Activated CD4-positive, alpha-beta T cell treated with anti-CD3 and anti-CD28 coated beads, Interleukin-2, amount 10 ng/mL, durations not matched to agents 7 days and 5 days (primary cell): Measurements from ENCODE around the gene UBE3B. TPM values are rescaled to one million over a fixed set of nuclear protein-coding genes. Genes with fewer than 3 reads are reported as not detected.

Experiments
- CTCF ChIA-PET: fragments of 350-600 bp; sonication (Branson Sonifier 250); formaldehyde crosslinking; loops from one replicate; lab custom pipeline; 2021; ENCODE audit warnings: antibody characterized with exemption; lab: Charles Lee
- POLR2A ChIA-PET: fragments of 350-600 bp; sonication (Branson Sonifier 250); formaldehyde crosslinking; loops from one replicate; lab custom pipeline; 2021; ENCODE audit warnings: antibody characterized with exemption; lab: Charles Lee
- DNase-seq: peaks from one replicate; pipeline ENCODE4 v3.0.0-alpha.2; 2020
- H3K27ac Mint-ChIP-seq: one replicate; pipeline ENCODE4 v1.8.0; 2021; ENCODE audit warnings: mild to moderate bottlenecking, moderate library complexity, mixed read lengths
- H3K27me3 Mint-ChIP-seq: one replicate; pipeline ENCODE4 v1.8.0; 2021; ENCODE audit warnings: mixed read lengths
- H3K36me3 Mint-ChIP-seq: one replicate; pipeline ENCODE4 v1.8.0; 2021; ENCODE audit warnings: low read depth, mixed read lengths
- H3K4me1 Mint-ChIP-seq: one replicate; pipeline ENCODE4 v1.8.0; 2021; ENCODE audit warnings: mixed read lengths
- H3K4me3 Mint-ChIP-seq: one replicate; pipeline ENCODE4 v1.8.0; 2021; ENCODE audit warnings: mild to moderate bottlenecking, moderate library complexity, mixed read lengths
- H3K9me3 Mint-ChIP-seq: one replicate; pipeline ENCODE4 v1.8.0; 2021; ENCODE audit warnings: mixed read lengths
- total RNA-seq, 2 experiments: library from RNA; stranded (reverse); gene quantifications; one replicate each; pipeline ENCODE4 v1.2.3, GENCODE V29; 2021

Gene UBE3B
- total RNA-seq, 2 experiments from 2014 or later, result 35.5 to 37.4 TPM

- peaks cover 24% of the 10 kb centered on the region for H3K36me3 Mint-ChIP-seq
- no peak for DNase-seq
- no peaks in the 10 kb centered on the region for H3K9me3 Mint-ChIP-seq
- H3K27ac Mint-ChIP-seq, result no peak overlapping the region
- CTCF ChIA-PET, result no interaction called here
- POLR2A ChIA-PET, result interaction anchor here (0.5 kb wide), 1 partner anchor 748 kb away, joined by 3 read pairs; no protein-coding TSS in a partner anchor
- peaks cover 12% of the 10 kb centered on the region for H3K4me1 Mint-ChIP-seq
- H3K4me3 Mint-ChIP-seq, result no peak overlapping the region
- no peaks in the 10 kb centered on the region for H3K27me3 Mint-ChIP-seq
Measured at GRCh38 chr12:109493938-109494337, 16.5 kb downstream of the UBE3B start.

- POLR2A ChIA-PET, result interaction anchor here (0.5 kb wide), 1 partner anchor 19 kb away, joined by 5 read pairs; no protein-coding TSS in a partner anchor
- DNase-seq, result no peak
- peaks cover 12% of the 10 kb centered on the region for H3K4me1 Mint-ChIP-seq
- CTCF ChIA-PET, result interaction anchor here (0.7 kb wide), 1 partner anchor 29 kb away, joined by 3 read pairs; no protein-coding TSS in a partner anchor
- no peak overlapping the region for H3K4me3 Mint-ChIP-seq
- no peaks in the 10 kb centered on the region for H3K9me3 Mint-ChIP-seq
- H3K36me3 Mint-ChIP-seq, result peaks cover 21% of the 10 kb centered on the region
- no peak overlapping the region for H3K27ac Mint-ChIP-seq
- H3K27me3 Mint-ChIP-seq, result no peaks in the 10 kb centered on the region
Measured at GRCh38 chr12:109494348-109494881, 17.0 kb downstream of the UBE3B start.

- CTCF ChIA-PET, result interaction anchor here (0.7 kb wide), 1 partner anchor 29 kb away, joined by 3 read pairs; no protein-coding TSS in a partner anchor
- H3K27ac Mint-ChIP-seq, result no peak overlapping the region
- peaks cover 17% of the 10 kb centered on the region for H3K36me3 Mint-ChIP-seq
- peaks cover 12% of the 10 kb centered on the region for H3K4me1 Mint-ChIP-seq
- H3K4me3 Mint-ChIP-seq, result no peak overlapping the region
- H3K27me3 Mint-ChIP-seq, result no peaks in the 10 kb centered on the region
- no peaks in the 10 kb centered on the region for H3K9me3 Mint-ChIP-seq
- DNase-seq, result no peak
- POLR2A ChIA-PET, result interaction anchor here (0.5 kb wide), 1 partner anchor 20 kb away, joined by 5 read pairs; no protein-coding TSS in a partner anchor
Measured at GRCh38 chr12:109495012-109495411, 17.6 kb downstream of the UBE3B start.

- no peak for DNase-seq
- H3K9me3 Mint-ChIP-seq, result no peaks in the 10 kb centered on the region
- peaks cover 23% of the 10 kb centered on the region for H3K36me3 Mint-ChIP-seq
- peaks cover 12% of the 10 kb centered on the region for H3K4me1 Mint-ChIP-seq
- ChIA-PET CTCF (no interaction called here), POLR2A (no interaction called here)
- no peak overlapping the region for H3K27ac Mint-ChIP-seq
- no peak overlapping the region for H3K4me3 Mint-ChIP-seq
- no peaks in the 10 kb centered on the region for H3K27me3 Mint-ChIP-seq
Measured at GRCh38 chr12:109496306-109496705, 18.9 kb downstream of the UBE3B start.

- CTCF ChIA-PET, result no interaction called here
- H3K9me3 Mint-ChIP-seq, result no peaks in the 10 kb centered on the region
- H3K27me3 Mint-ChIP-seq, result no peaks in the 10 kb centered on the region
- no peak overlapping the region for H3K27ac Mint-ChIP-seq
- H3K4me3 Mint-ChIP-seq, result no peak overlapping the region
- peaks cover 12% of the 10 kb centered on the region for H3K4me1 Mint-ChIP-seq
- peaks cover 28% of the 10 kb centered on the region for H3K36me3 Mint-ChIP-seq
- POLR2A ChIA-PET, result no interaction called here
- no peak for DNase-seq
Measured at GRCh38 chr12:109497675-109498074, 20.2 kb downstream of the UBE3B start.

GRCh38 chr12:109500406-109501185 is 23.2 kb downstream of the UBE3B start:
- Mint-ChIP-seq H3K27me3 (no peaks in the 10 kb centered on the region), H3K27ac (no peak overlapping the region), H3K9me3 (no peaks in the 10 kb centered on the region), H3K4me1 (peaks cover 4% of the 10 kb centered on the region), H3K36me3 (peaks cover 39% of the 10 kb centered on the region), H3K4me3 (no peak overlapping the region)
- no peak for DNase-seq
- ChIA-PET POLR2A (no interaction called here), CTCF (interaction anchor here (0.9 to 1.2 kb wide), 2 partner anchors 15 to 18 kb away, joined by 3 read pairs; no protein-coding TSS in a partner anchor)

GRCh38 chr12:109501299-109501698 is 23.9 kb downstream of the UBE3B start:
- ChIA-PET CTCF (interaction anchor here (1.2 kb wide), 1 partner anchor 16 kb away, joined by 3 read pairs; no protein-coding TSS in a partner anchor), POLR2A (no interaction called here)
- Mint-ChIP-seq H3K27ac (no peak overlapping the region), H3K27me3 (no peaks in the 10 kb centered on the region), H3K4me1 (peaks cover 4% of the 10 kb centered on the region), H3K4me3 (no peak overlapping the region), H3K36me3 (peaks cover 39% of the 10 kb centered on the region), H3K9me3 (no peaks in the 10 kb centered on the region)
- DNase-seq, result no peak

GRCh38 chr12:109502332-109502731 is 24.9 kb downstream of the UBE3B start:
- CTCF ChIA-PET, result no interaction called here
- no peak overlapping the region for H3K27ac Mint-ChIP-seq
- no peak for DNase-seq
- H3K9me3 Mint-ChIP-seq, result no peaks in the 10 kb centered on the region
- H3K36me3 Mint-ChIP-seq, result peaks cover 36% of the 10 kb centered on the region
- no peak overlapping the region for H3K4me3 Mint-ChIP-seq
- H3K27me3 Mint-ChIP-seq, result no peaks in the 10 kb centered on the region
- POLR2A ChIA-PET, result no interaction called here
- peaks cover 4% of the 10 kb centered on the region for H3K4me1 Mint-ChIP-seq

GRCh38 chr12:109503611-109504010 is 26.2 kb downstream of the UBE3B start:
- CTCF ChIA-PET, result no interaction called here
- Mint-ChIP-seq H3K27ac (no peak overlapping the region), H3K36me3 (peaks cover 35% of the 10 kb centered on the region), H3K9me3 (no peaks in the 10 kb centered on the region), H3K4me3 (no peak overlapping the region), H3K4me1 (peaks cover 4% of the 10 kb centered on the region), H3K27me3 (no peaks in the 10 kb centered on the region)
- no peak for DNase-seq
- POLR2A ChIA-PET, result no interaction called here

GRCh38 chr12:109504068-109504467 is 26.6 kb downstream of the UBE3B start:
- peaks cover 4% of the 10 kb centered on the region for H3K4me1 Mint-ChIP-seq
- peaks cover 35% of the 10 kb centered on the region for H3K36me3 Mint-ChIP-seq
- no peaks in the 10 kb centered on the region for H3K9me3 Mint-ChIP-seq
- H3K4me3 Mint-ChIP-seq, result no peak overlapping the region
- no peak overlapping the region for H3K27ac Mint-ChIP-seq
- ChIA-PET CTCF (interaction anchor here (0.6 kb wide), 1 partner anchor 1903 kb away, joined by 5 read pairs; no protein-coding TSS in a partner anchor), POLR2A (no interaction called here)
- DNase-seq, result no peak
- no peaks in the 10 kb centered on the region for H3K27me3 Mint-ChIP-seq

- ChIA-PET CTCF (interaction anchor here (1.3 to 1.6 kb wide), 2 partner anchors 13 to 15 kb away, joined by 3 read pairs; no protein-coding TSS in a partner anchor), POLR2A (no interaction called here)
- no peak overlapping the region for H3K27ac Mint-ChIP-seq
- H3K4me3 Mint-ChIP-seq, result no peak overlapping the region
- H3K4me1 Mint-ChIP-seq, result peaks cover 4% of the 10 kb centered on the region
- no peaks in the 10 kb centered on the region for H3K9me3 Mint-ChIP-seq
- peaks cover 21% of the 10 kb centered on the region for H3K36me3 Mint-ChIP-seq
- no peaks in the 10 kb centered on the region for H3K27me3 Mint-ChIP-seq
- no peak for DNase-seq
Measured at GRCh38 chr12:109510196-109510595, 32.8 kb downstream of the UBE3B start.

- H3K27me3 Mint-ChIP-seq, result no peaks in the 10 kb centered on the region
- H3K36me3 Mint-ChIP-seq, result peaks cover 29% of the 10 kb centered on the region
- ChIA-PET POLR2A (no interaction called here), CTCF (interaction anchor here (1.5 kb wide), 1 partner anchor 21 kb away, joined by 3 read pairs; no protein-coding TSS in a partner anchor)
- H3K9me3 Mint-ChIP-seq, result no peaks in the 10 kb centered on the region
- H3K4me3 Mint-ChIP-seq, result no peak overlapping the region
- no peaks in the 10 kb centered on the region for H3K4me1 Mint-ChIP-seq
- no peak for DNase-seq
- no peak overlapping the region for H3K27ac Mint-ChIP-seq
Measured at GRCh38 chr12:109512608-109513007, 35.2 kb downstream of the UBE3B start.

- no peak for DNase-seq
- H3K36me3 Mint-ChIP-seq, result peaks cover 28% of the 10 kb centered on the region
- ChIA-PET CTCF (interaction anchor here (1.5 kb wide), 1 partner anchor 21 kb away, joined by 3 read pairs; no protein-coding TSS in a partner anchor), POLR2A (no interaction called here)
- H3K4me1 Mint-ChIP-seq, result no peaks in the 10 kb centered on the region
- H3K4me3 Mint-ChIP-seq, result no peak overlapping the region
- no peaks in the 10 kb centered on the region for H3K27me3 Mint-ChIP-seq
- H3K9me3 Mint-ChIP-seq, result no peaks in the 10 kb centered on the region
- H3K27ac Mint-ChIP-seq, result no peak overlapping the region
Measured at GRCh38 chr12:109513051-109513450, 35.6 kb downstream of the UBE3B start.
